ENCODE results near the gene TNNC1. TPM values are rescaled to one million over a fixed set of nuclear protein-coding genes. Genes with fewer than 3 reads are reported as not detected.

Gene TNNC1
- total and polyA plus RNA-seq, 2 of the 13 experiments (the other 11 are each of a cell fraction or from before 2014, with no cell fraction given) = 11.8 to 36.4 TPM

- TF ChIP-seq ELK4 (CRISPR knock-in tag; IDR thresholded peaks at IDR 0.05; ENCODE audit: borderline replicate concordance) (no peak), ATF4 (CRISPR knock-in tag; IDR thresholded peaks at IDR 0.05) (no peak), ZNF614 (CRISPR knock-in tag; IDR thresholded peaks at IDR 0.05; ENCODE audit: borderline replicate concordance) (no peak), RNF219 (CRISPR knock-in tag; IDR thresholded peaks at IDR 0.05) (no peak), NAIF1 (CRISPR knock-in tag; IDR thresholded peaks at IDR 0.05; ENCODE audit: borderline replicate concordance) (no peak), U2AF2 (IDR thresholded peaks at IDR 0.05; ENCODE audit: low read depth, low read length) (no peak), ZNF788 (CRISPR knock-in tag; IDR thresholded peaks at IDR 0.05; ENCODE audit: borderline replicate concordance) (no peak), ZNF460 (CRISPR knock-in tag; IDR thresholded peaks at IDR 0.05; ENCODE audit: borderline replicate concordance) (no peak), MAZ (IDR thresholded peaks at IDR 0.05; ENCODE audit: borderline replicate concordance, low read depth, low read length) (no peak), MAZ (CRISPR knock-in tag; IDR thresholded peaks at IDR 0.05; ENCODE audit: low read depth) (no peak), MAFF (IDR thresholded peaks at IDR 0.05; ENCODE audit: low read depth, low read length) (peak; percentile 22; the same call in 1 of the 2 replicates), PLSCR1 (CRISPR knock-in tag; IDR thresholded peaks at IDR 0.05; ENCODE audit: borderline replicate concordance) (no peak), GATA4 (IDR thresholded peaks at IDR 0.05; ENCODE audit: borderline replicate concordance, low read depth) (no peak), KDM5B (CRISPR knock-in tag; IDR thresholded peaks at IDR 0.05; ENCODE audit: borderline replicate concordance) (peak; percentile 23; the same call in 1 of the 2 replicates), GZF1 (CRISPR knock-in tag; IDR thresholded peaks at IDR 0.05) (peak; percentile 34; the same call in 1 of the 2 replicates), ZBTB37 (CRISPR knock-in tag; IDR thresholded peaks at IDR 0.05) (no peak), ESRRA (CRISPR knock-in tag; IDR thresholded peaks at IDR 0.05; ENCODE audit: low read depth) (0 out of 2 replicates have a peak, but pooled peaks have one; percentile 51), STAT6 (CRISPR knock-in tag; IDR thresholded peaks at IDR 0.05; ENCODE audit: borderline replicate concordance) (no peak; the same call in 1 of the 2 replicates)
These were observed 7.0 kb downstream of the TNNC1 start (continued) for GRCh38 chr3:52446631-52447511.

Measured in HepG2 (cell line).